GM23338 (cell line): ENCODE results near the gene CLCNKA. TPM values are rescaled to one million over a fixed set of nuclear protein-coding genes. Genes with fewer than 3 reads are reported as not detected.
"Not testable (repeated sequence)": the region's sequence is repeated elsewhere in the genome, so short reads cannot be mapped to it uniquely, and the experiment has no call there.

ENCODE experiments used
- ATAC-seq: fragments of 200-7000 bp; cut with Tn5 transposase; 3 replicates; pipeline ENCODE4 v1.9.1; 2020
- DNase-seq: peaks from one replicate; pipeline ENCODE4 v3.0.0-alpha.2; 2015; ENCODE audit warnings: low spot score
- H2AFZ ChIP-seq: fragments of 200-600 bp; sonication (generic); 2 replicates; pipeline ENCODE4 v1.8.0; 2016; ENCODE audit warnings: antibody characterized with exemption, mild to moderate bottlenecking, moderate library complexity
- H3F3A ChIP-seq: fragments of 200-600 bp; sonication (generic); replicated peaks from 2 replicates; pipeline ENCODE4 v1.8.0; 2017; ENCODE audit warnings: antibody characterized with exemption, mixed run types, low read depth
- H3K27ac ChIP-seq: fragments of 200-600 bp; sonication (generic); 2 replicates; pipeline ENCODE4 v1.6.1; 2016; ENCODE audit warnings: low read depth
- H3K27me3 ChIP-seq: fragments of 200-600 bp; sonication (generic); 2 replicates; pipeline ENCODE4 v1.8.0; 2016; ENCODE audit warnings: mild to moderate bottlenecking, mixed run types, moderate library complexity; ENCODE audit not compliant: insufficient read depth
- H3K36me3 ChIP-seq: fragments of 200-600 bp; sonication (generic); 2 replicates; pipeline ENCODE4 v1.8.0; 2016; ENCODE audit warnings: mild to moderate bottlenecking; ENCODE audit not compliant: insufficient read depth
- H3K4me1 ChIP-seq: fragments of 200-600 bp; sonication (generic); 2 replicates; pipeline ENCODE4 v1.8.0; 2016; ENCODE audit warnings: mild to moderate bottlenecking, moderate library complexity; ENCODE audit not compliant: insufficient read depth
- H3K4me2 ChIP-seq: fragments of 200-600 bp; sonication (generic); 2 replicates; pipeline ENCODE4 v1.7.1; 2017; ENCODE audit warnings: mixed run types
- H3K4me3 ChIP-seq: fragments of 200-600 bp; sonication (generic); 2 replicates; pipeline ENCODE4 v1.6.1; 2016; ENCODE audit warnings: mixed run types
- H3K79me2 ChIP-seq: fragments of 200-600 bp; sonication (generic); replicated peaks from 2 replicates; pipeline ENCODE4 v1.8.0; 2017; ENCODE audit warnings: mild to moderate bottlenecking; ENCODE audit not compliant: insufficient read depth
- H3K9me2 ChIP-seq: fragments of 200-600 bp; sonication (generic); 2 replicates; pipeline ENCODE4 v1.8.0; 2017; ENCODE audit not compliant: insufficient read depth
- H4K20me1 ChIP-seq: fragments of 200-600 bp; sonication (generic); replicated peaks from 2 replicates; pipeline ENCODE4 v1.8.0; 2017; ENCODE audit warnings: mild to moderate bottlenecking; ENCODE audit not compliant: insufficient read depth
- H3K27ac Mint-ChIP-seq: 2 replicates; pipeline ENCODE4 v1.8.0; 2020; ENCODE audit warnings: inconsistent platforms, mild to moderate bottlenecking, moderate library complexity, mixed read lengths
- H3K27me3 Mint-ChIP-seq: 3 replicates; pipeline ENCODE4 v1.8.0; 2022; ENCODE audit warnings: low read depth, mild to moderate bottlenecking, moderate library complexity, mixed read lengths, inconsistent platforms; ENCODE audit not compliant: insufficient read depth, poor library complexity
- H3K36me3 Mint-ChIP-seq: 3 replicates; pipeline ENCODE4 v1.8.0; 2021; ENCODE audit warnings: low read depth, mild to moderate bottlenecking, inconsistent platforms, moderate library complexity, mixed read lengths
- H3K4me1 Mint-ChIP-seq: 3 replicates; pipeline ENCODE4 v1.8.0; 2020; ENCODE audit warnings: mild to moderate bottlenecking, inconsistent platforms, mixed read lengths
- H3K4me3 Mint-ChIP-seq: 3 replicates; pipeline ENCODE4 v1.8.0; 2021; ENCODE audit warnings: moderate library complexity, mild to moderate bottlenecking, inconsistent platforms, mixed read lengths
- H3K9me3 Mint-ChIP-seq: 3 replicates; pipeline ENCODE4 v1.8.0; 2020; ENCODE audit warnings: moderate library complexity, mild to moderate bottlenecking, inconsistent platforms, mixed read lengths
- CTCF ChIP-seq, 2 experiments: fragments of 200-600 bp in 1 of 2; sonication (generic) in 1 of 2; conservative IDR thresholded peaks; 2 replicates each; pipeline versions ENCODE4 v1.5.1 to v1.6.1; 2016 to 2017; ENCODE audit warnings: antibody characterized with exemption in 2 of 2, low read depth in 2 of 2, mild to moderate bottlenecking in 2 of 2, moderate library complexity in 1 of 2
- ETS1 ChIP-seq: IDR thresholded peaks from 2 replicates; pipeline ENCODE4 v1.6.1; 2016; ENCODE audit warnings: antibody characterized with exemption
- EZH2phosphoT487 ChIP-seq: fragments of 200-600 bp; sonication (generic); IDR thresholded peaks from one replicate; pipeline ENCODE4 v1.8.1; 2018; ENCODE audit warnings: antibody characterized with exemption; ENCODE audit not compliant: unreplicated experiment
- JUNB ChIP-seq: IDR thresholded peaks from one replicate; pipeline ENCODE4 v1.6.1; 2016; ENCODE audit warnings: antibody characterized with exemption; ENCODE audit not compliant: unreplicated experiment
- POLR2AphosphoS5 ChIP-seq: IDR thresholded peaks from 2 replicates; pipeline ENCODE4 v1.6.1; 2016; ENCODE audit warnings: antibody characterized with exemption, low read depth
- REST ChIP-seq: IDR thresholded peaks from one replicate; pipeline ENCODE4 v1.6.1; 2018; ENCODE audit warnings: antibody characterized with exemption; ENCODE audit not compliant: unreplicated experiment
- ZNF331 ChIP-seq: fragments of 250-450 bp; sonication (Bioruptor Pico); IDR thresholded peaks from 2 replicates; pipeline ENCODE4 v1.5.0; 2020; ENCODE audit warnings: low read depth, mild to moderate bottlenecking, moderate library complexity
- ZNF462 ChIP-seq: fragments of 250-450 bp; sonication (Bioruptor Pico); IDR thresholded peaks from 2 replicates; pipeline ENCODE4 v1.5.0; 2020; ENCODE audit warnings: mild to moderate bottlenecking, moderate library complexity
- polyA plus RNA-seq: library from polyadenylated mRNA; unstranded; fragments of >200 nt; fragmentation: Nextera tagmentation; extraction: Ambion mirVana; gene quantifications from 2 replicates; pipeline ENCODE4 v1.2.1, GENCODE V29; 2016
- total RNA-seq: library from RNA; depleted of rRNA; stranded (reverse); fragments of >200 nt; shearing (Covaris generic); gene quantifications from 2 replicates; pipeline ENCODE4 v1.2.3, GENCODE V29; 2014

Gene CLCNKA
- total and polyA plus RNA-seq, 2 experiments from 2014 or later = 0.59 to 0.76 TPM

- TF ChIP-seq ETS1 (no peak), EZH2phosphoT487 (no peak), ZNF331 (CRISPR knock-in tag) (no peak)
These were observed 22.9 kb upstream of the CLCNKA start (continued) for GRCh38 chr1:15998929-15999328.

- not testable (repeated sequence) for H3K4me3 ChIP-seq, H2AFZ ChIP-seq, H3K27ac ChIP-seq, H3K9me3 Mint-ChIP-seq, H3K4me1 Mint-ChIP-seq, H3F3A ChIP-seq, H3K27me3 Mint-ChIP-seq, ATAC-seq, H3K4me2 ChIP-seq, H3K4me1 ChIP-seq, H3K79me2 ChIP-seq, DNase-seq, H3K27me3 ChIP-seq, H3K4me3 Mint-ChIP-seq, H4K20me1 ChIP-seq, H3K27ac Mint-ChIP-seq, H3K36me3 ChIP-seq, H3K9me2 ChIP-seq, H3K36me3 Mint-ChIP-seq
These were observed 20.6 kb upstream of the CLCNKA start for GRCh38 chr1:16001274-16001673.

- DNase-seq (no peak), ATAC-seq (no peak)
- H3K4me3 ChIP-seq = no peak overlapping the region
- no peak overlapping the region for H2AFZ ChIP-seq
- H3K27me3 ChIP-seq = no peaks in the 10 kb centered on the region
- no peak overlapping the region for H3K27ac Mint-ChIP-seq
- peaks cover 4% of the 10 kb centered on the region for H3K27me3 Mint-ChIP-seq
- H3K36me3 ChIP-seq = no peaks in the 10 kb centered on the region
- H3K4me2 ChIP-seq = no peak overlapping the region
- H3K9me2 ChIP-seq = no peaks in the 10 kb centered on the region
- no peak overlapping the region for H3K27ac ChIP-seq
- no peaks in the 10 kb centered on the region for H3K79me2 ChIP-seq
- H3K4me3 Mint-ChIP-seq = no peak overlapping the region
- no peaks in the 10 kb centered on the region for H3K36me3 Mint-ChIP-seq
- H3K4me1 ChIP-seq = no peaks in the 10 kb centered on the region
- peaks cover 13% of the 10 kb centered on the region; the same call in 2 of the 3 replicates for H3K4me1 Mint-ChIP-seq
- H3F3A ChIP-seq = 0 out of 2 replicates have a peak, but pooled peaks cover 2% of the 10 kb centered on the region
- H3K9me3 Mint-ChIP-seq = no peaks in the 10 kb centered on the region
- H4K20me1 ChIP-seq = no peaks in the 10 kb centered on the region
- TF ChIP-seq REST = no peak
- TF ChIP-seq CTCF (conservative IDR thresholded peaks at IDR 0.05; ENCODE audit: low read depth in 2 of 2) = no peak
- no peak for TF ChIP-seq JUNB
- no peak for TF ChIP-seq POLR2AphosphoS5
- TF ChIP-seq ZNF462 = no peak
These were observed 16.2 kb upstream of the CLCNKA start for GRCh38 chr1:16005597-16005996.
